Measurements from ENCODE around the gene TNNT3.

TNNT3 gene

GRCh38 chr11:1924181-1924580 is 4.7 kb downstream of the TNNT3 start:
- Mint-ChIP-seq H3K36me3 (ENCODE audit: low read depth) (no peaks in the 10 kb centered on the region), H3K27ac (peak overlapping the region; percentile 19 to 99 (median 85)), H3K27me3 (ENCODE audit: low read depth) (no peaks in the 10 kb centered on the region), H3K4me1 (peaks cover 46% of the 10 kb centered on the region), H3K9me3 (no peaks in the 10 kb centered on the region), H3K4me3 (peak overlapping the region in 2 of 3 experiments; percentile 31 to 91)
- no peak for TF ChIP-seq CTCF (IDR thresholded peaks at IDR 0.05; ENCODE audit: unreplicated experiment in 3 of 3)

DNA sequence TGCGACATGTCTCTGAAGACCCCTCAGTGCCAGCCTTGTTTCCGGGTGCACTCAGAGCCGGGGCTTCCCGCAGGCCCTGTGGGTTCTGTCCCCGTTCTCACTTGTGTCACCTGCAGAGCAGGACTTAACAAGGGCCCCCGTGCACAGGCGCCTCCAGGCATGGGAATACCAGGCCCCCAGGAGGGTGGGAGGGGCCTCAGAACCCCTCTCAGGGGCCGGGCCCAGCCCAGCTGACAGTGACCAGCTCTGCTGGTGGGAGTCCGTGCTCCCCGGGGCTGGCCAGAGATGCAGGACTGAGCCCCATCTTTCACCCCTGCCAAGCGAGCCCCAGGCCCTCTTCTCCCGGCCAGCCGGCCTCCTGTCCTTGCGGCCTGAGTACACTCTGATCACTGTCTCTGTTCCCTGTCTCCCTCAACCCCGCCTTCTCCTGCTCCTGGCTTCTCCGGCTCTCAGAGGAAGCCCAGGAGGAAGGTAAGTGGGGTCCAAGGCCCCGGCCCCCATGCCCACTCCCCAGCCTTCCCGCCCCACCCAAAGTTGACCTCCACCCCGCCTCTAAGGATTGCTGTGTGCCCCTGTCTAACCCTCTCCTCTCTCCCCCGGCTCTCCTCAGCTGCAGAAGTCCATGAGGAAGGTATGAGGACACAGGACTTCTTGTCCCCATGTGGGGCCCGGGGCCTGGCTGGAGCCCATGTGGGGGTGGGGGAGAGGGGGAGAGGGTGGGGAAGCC is 5.3 kb downstream of the TNNT3 start:
- no peak for TF ChIP-seq CTCF (IDR thresholded peaks at IDR 0.05; ENCODE audit: unreplicated experiment in 3 of 3)
- Mint-ChIP-seq H3K4me3 (no peak overlapping the region), H3K36me3 (ENCODE audit: low read depth) (no peaks in the 10 kb centered on the region), H3K4me1 (peaks cover 40% of the 10 kb centered on the region), H3K27ac (peak overlapping the region in 2 of 3 experiments; percentile 61 to 99), H3K9me3 (no peaks in the 10 kb centered on the region), H3K27me3 (ENCODE audit: low read depth) (no peaks in the 10 kb centered on the region)

DNA sequence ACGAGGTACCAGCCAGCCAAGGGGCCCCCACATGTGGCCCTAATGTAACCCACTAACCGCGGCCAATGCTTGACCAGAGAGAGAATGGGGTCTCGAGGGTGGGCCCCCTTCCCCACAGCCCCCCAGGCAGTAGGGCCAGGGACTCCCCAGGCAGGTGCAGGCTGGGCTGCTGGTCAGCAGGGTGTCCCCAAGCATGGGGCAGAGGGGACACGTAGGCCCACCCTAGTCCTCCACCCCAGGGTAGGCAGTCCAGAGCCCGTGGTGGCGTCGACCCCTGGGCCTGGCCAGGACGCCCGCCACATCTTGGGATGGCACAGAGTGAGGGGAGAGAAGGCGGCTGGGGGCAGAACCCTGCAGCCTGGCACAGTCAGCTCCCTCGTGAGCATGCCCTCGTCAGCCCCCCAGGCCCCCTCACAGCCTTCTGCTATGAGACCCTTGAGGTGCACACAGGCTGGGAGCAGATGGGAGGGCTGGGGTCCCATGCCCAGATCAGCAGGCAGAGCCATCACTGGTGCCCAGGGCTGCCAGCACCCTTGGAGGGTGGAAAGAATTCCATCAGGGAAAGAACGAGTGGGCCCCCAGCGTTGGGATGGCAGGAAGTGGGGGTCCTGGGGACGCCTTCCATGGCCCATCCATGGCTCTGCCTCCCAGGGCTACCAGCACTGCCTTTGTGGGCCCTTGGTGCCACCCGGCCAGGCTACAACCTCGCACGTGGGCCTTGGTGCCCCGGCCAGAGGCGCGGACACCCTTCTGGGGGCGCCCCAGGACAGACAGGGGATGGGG is 6.1 kb downstream of the TNNT3 start:
- H3K4me1 Mint-ChIP-seq, result peaks cover 44% of the 10 kb centered on the region
- no peaks in the 10 kb centered on the region for H3K36me3 Mint-ChIP-seq (ENCODE audit: low read depth)
- H3K4me3 Mint-ChIP-seq, result no peak overlapping the region
- H3K27ac Mint-ChIP-seq, result no peak overlapping the region
- no peak for TF ChIP-seq CTCF (IDR thresholded peaks at IDR 0.05; ENCODE audit: unreplicated experiment in 3 of 3)
- no peaks in the 10 kb centered on the region for H3K9me3 Mint-ChIP-seq
- no peaks in the 10 kb centered on the region for H3K27me3 Mint-ChIP-seq (ENCODE audit: low read depth)

DNA sequence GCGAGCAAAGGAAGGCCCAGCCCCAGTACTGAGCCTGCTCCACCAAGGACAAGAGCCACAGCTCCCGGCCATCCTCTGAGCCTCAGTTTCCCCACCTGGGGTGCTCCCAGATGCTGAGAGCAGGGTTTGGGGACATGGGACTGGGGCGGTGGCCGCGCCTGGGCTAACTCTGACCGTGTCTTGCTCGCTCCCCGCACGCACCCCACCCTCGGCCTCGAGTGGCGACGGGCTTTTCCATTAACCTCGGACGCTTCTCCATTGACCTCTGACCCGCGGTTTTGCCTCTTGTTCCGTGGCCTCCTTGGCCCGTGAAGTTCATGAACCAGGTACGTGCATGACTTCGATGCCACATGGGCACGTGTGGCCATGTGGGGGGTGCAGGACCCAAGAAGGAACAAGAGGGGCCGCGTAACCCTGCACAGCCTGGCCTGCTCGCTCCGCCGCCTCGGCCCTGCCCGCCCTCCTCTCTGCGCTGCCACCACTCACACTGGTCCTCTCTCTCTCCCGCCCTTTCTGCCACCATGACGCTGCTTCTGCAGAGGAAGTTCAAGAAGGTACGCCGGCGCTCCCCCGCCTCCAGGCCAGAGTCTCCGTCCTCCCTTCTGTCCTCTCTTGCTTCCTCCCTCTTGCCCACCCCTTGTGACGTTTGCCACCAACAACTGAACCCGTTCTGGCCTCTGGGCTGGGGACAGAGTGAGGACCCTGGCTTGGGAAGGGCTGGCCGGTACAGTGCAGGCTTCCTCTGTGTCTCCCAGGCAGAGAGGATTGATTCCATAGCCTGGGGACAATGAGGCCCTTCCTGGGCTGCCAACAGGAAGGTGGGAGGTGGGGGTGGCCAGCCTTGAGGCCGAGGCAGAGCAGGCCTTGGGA is 6.9 kb downstream of the TNNT3 start:
- no peaks in the 10 kb centered on the region for H3K27me3 Mint-ChIP-seq (ENCODE audit: low read depth)
- no peaks in the 10 kb centered on the region for H3K36me3 Mint-ChIP-seq (ENCODE audit: low read depth)
- H3K9me3 Mint-ChIP-seq, result no peaks in the 10 kb centered on the region
- peaks cover 50% of the 10 kb centered on the region for H3K4me1 Mint-ChIP-seq
- peak overlapping the region; percentile 44 to 97 (median 95) for H3K27ac Mint-ChIP-seq
- TF ChIP-seq CTCF (IDR thresholded peaks at IDR 0.05; ENCODE audit: unreplicated experiment in 3 of 3), result no peak
- peak overlapping the region in 2 of 3 experiments; percentile 38 to 67 for H3K4me3 Mint-ChIP-seq

DNA sequence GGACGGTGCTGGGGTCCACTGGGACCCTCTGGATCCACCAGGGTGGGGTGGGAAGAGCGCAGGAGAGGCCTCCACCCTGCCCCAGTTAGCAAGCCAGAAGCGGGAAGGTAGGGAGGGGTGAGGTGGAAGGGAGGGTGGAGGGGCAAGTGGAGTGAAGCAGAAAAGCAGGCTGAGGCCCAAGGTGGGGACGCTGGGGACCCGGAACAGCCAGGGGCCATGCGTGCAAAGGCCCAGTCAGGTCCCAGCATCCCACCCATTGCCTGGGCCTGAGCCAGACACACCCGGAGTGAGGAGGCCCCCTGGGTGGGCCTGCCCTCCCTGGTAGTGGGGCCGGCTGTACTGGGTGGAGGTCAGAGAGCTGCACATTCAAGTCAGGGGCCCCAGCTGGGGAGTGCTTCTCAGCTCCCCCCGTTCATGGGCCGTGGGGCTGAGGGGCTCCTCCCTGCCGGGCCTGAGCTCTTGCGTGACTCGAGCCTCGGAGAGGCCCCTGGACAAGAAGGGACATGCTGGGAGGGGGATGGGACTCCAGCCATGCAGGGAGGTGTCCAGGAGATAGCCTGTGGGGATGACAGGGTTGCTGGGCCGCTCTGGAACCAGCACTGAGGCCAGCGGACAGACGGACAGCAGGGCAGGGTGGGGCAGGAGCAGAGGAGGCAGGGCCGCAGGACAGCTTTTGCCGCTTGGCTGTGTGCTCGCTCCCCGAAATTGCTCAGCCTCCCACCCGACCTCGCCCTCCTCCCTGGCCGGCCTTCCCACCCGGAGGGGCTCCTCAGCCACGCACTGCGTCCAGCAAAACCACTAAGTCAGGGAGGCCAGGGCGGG is 7.7 kb downstream of the TNNT3 start:
- Mint-ChIP-seq H3K36me3 (ENCODE audit: low read depth) (no peaks in the 10 kb centered on the region), H3K4me1 (peaks cover 48% of the 10 kb centered on the region), H3K27me3 (ENCODE audit: low read depth) (no peaks in the 10 kb centered on the region), H3K27ac (peak overlapping the region; percentile 84 to 97 (median 95)), H3K9me3 (no peaks in the 10 kb centered on the region), H3K4me3 (peak overlapping the region in 1 of 3 experiments; percentile 25)
- TF ChIP-seq CTCF (IDR thresholded peaks at IDR 0.05; ENCODE audit: unreplicated experiment in 3 of 3), result no peak
